RWPE1 (cell line): ENCODE measurements around the gene ZFP90.
"Not testable (repeated sequence)": the region's sequence is repeated elsewhere in the genome, so short reads cannot be mapped to it uniquely, and the experiment has no call there.

Source experiments
- CTCF ChIA-PET: fragments of 350-600 bp; sonication (Branson Sonifier 250); formaldehyde crosslinking; extraction: SDS; loops from one replicate; lab custom pipeline; 2021; lab: Yijun Ruan, JAX
- POLR2A ChIA-PET: fragments of 400-600 bp; formaldehyde crosslinking; extraction: SDS; loops from one replicate; lab custom pipeline; 2020; ENCODE audit warnings: antibody characterized with exemption; ENCODE audit not compliant: low non-redundant PET; lab: Yijun Ruan, JAX
- DNase-seq: peaks from one replicate; pipeline ENCODE4 v3.0.0; 2012; ENCODE audit warnings: low spot score
- H3K27ac ChIP-seq: fragments of 450-650 bp; 2 replicates; pipeline ENCODE4 v1.5.1; 2017
- CTCF ChIP-seq: fragments of 450-650 bp; conservative IDR thresholded peaks from 2 replicates; pipeline ENCODE4 v1.5.1; 2017; ENCODE audit warnings: low read depth, mild to moderate bottlenecking

ZFP90 gene

GRCh38 chr16:68492543-68493411 is 46.3 kb upstream of the ZFP90 start:
- ChIA-PET CTCF (interaction anchor here (0.5 to 1.4 kb wide), 3 partner anchors 18 to 773 kb away, joined by 3 to 6 read pairs (median 4); no protein-coding TSS in a partner anchor), POLR2A (no interaction called here)
- H3K27ac ChIP-seq: peak overlapping the region; percentile 93
- no peak for TF ChIP-seq CTCF
- DNase-seq: no peak

DNA sequence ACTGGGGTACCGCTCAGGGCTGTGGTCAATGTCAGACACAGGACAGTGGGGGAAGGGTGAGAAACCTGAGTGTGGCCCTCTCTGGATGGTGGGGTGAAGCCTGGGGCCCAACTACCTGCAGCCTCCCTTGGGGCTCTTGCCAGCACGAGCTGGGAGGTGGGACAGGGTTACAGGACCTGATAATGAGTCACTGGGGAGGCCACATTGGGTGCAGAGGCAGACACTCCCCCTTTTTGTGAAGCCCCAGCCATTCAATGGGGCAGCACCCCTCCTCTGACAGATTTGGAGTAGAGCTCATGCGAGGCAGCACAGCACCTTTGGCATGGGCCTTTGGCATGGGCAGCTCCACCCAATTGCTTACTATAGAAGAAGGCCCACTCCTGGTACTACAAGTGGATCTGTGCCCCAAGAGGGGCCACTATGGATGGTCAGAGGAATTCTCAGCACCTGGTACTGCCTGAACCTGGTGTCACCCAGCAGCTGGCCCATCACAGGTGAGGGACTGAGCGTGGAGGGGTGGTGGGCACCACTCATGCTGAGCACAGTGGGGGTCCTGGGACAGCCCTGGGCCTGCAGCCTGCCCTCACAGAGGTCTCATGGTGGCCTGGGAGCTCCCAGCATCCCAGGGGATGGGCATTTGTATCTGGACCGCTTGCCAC is 45.5 kb upstream of the ZFP90 start:
- peak overlapping the region; percentile 93 for H3K27ac ChIP-seq
- POLR2A ChIA-PET: no interaction called here
- TF ChIP-seq CTCF: no peak
- no peak for DNase-seq
- CTCF ChIA-PET: interaction anchor here (0.5 to 1.4 kb wide), 3 partner anchors 17 to 772 kb away, joined by 3 to 6 read pairs (median 4); no protein-coding TSS in a partner anchor

GRCh38 chr16:68494261-68494660 is 44.8 kb upstream of the ZFP90 start:
- CTCF ChIA-PET: interaction anchor here (0.6 kb wide), 1 partner anchor 1348 kb away, joined by 3 read pairs; no protein-coding TSS in a partner anchor

GRCh38 chr16:68496689-68497088 is 42.4 kb upstream of the ZFP90 start:
- POLR2A ChIA-PET: no interaction called here
- peak overlapping the region; percentile 59 for H3K27ac ChIP-seq
- CTCF ChIA-PET: interaction anchor here (0.6 to 1.4 kb wide), 3 partner anchors 9 to 24 kb away, joined by 3 read pairs; no protein-coding TSS in a partner anchor
- no peak for TF ChIP-seq CTCF
- DNase-seq: no peak

More at GRCh38 chr16:68494261-68494660, 44.8 kb upstream of the ZFP90 start:
- POLR2A ChIA-PET, DNase-seq: not testable (repeated sequence)
- peak overlapping the region; percentile 93; the same call in 1 of the 2 replicates for H3K27ac ChIP-seq

DNA sequence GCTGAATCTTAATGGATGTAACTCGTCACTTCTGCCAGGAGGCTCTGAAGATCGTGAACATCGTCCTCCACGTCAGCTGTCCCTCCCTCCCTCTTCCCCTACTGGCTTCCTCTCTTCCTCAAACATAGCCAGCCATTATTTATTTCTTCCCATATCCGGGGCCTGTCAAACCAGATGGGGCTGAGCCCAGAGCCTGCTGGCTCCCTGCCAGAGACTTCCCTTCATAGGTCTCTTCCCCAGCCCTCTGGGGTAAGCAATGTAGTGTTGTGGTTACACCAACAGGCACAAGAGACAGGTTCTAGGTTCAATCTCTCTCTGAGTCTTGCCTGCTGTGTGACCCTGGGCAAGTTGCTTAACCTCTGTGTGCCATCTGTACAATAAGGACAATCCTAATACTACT is 40.1 kb upstream of the ZFP90 start:
- no peak for TF ChIP-seq CTCF
- ChIA-PET CTCF (no interaction called here), POLR2A (no interaction called here)
- H3K27ac ChIP-seq: no peak overlapping the region
- no peak for DNase-seq

GRCh38 chr16:68503334-68503733 is 35.8 kb upstream of the ZFP90 start:
- POLR2A ChIA-PET: no interaction called here
- H3K27ac ChIP-seq: no peak overlapping the region
- no peak for TF ChIP-seq CTCF
- DNase-seq: peak; percentile 53
- CTCF ChIA-PET: no interaction called here
